ENCODE data around the gene UBN1. TPM values are rescaled to one million over a fixed set of nuclear protein-coding genes. Genes with fewer than 3 reads are reported as not detected.

UBN1 gene
- total RNA-seq (2016; rRNA removed; fragmentation: Illumina TruSeq; extraction: Trizol) = 19.4 and 23.5 TPM in 2 replicates
- 3.2 and 3.4 TPM in 2 replicates for total RNA-seq (2016; cell fraction: cytosol; rRNA removed; fragmentation: Illumina TruSeq; extraction: Trizol; ENCODE audit: low read depth)
- 16.5 and 23.4 TPM in 2 replicates for total RNA-seq (2016; cell fraction: insoluble cytoplasmic fraction; rRNA removed; fragmentation: Illumina TruSeq; extraction: Trizol)
- total RNA-seq (2016; cell fraction: membrane; rRNA removed; fragmentation: Illumina TruSeq; extraction: Trizol) = 7.7 and 8.3 TPM in 2 replicates
- 21.8 and 22.1 TPM in 2 replicates for total RNA-seq (2016; cell fraction: nucleus; rRNA removed; fragmentation: Illumina TruSeq; extraction: Trizol)
- polyA plus RNA-seq (2011; rRNA removed) = 10.6 TPM in 2 replicates
- 6.2 and 7.7 TPM in 2 replicates for polyA plus RNA-seq (2011; cell fraction: cytosol; rRNA removed)
- polyA plus RNA-seq (2011; cell fraction: nucleus; rRNA removed) = 31.3 and 37.9 TPM in 2 replicates
- polyA plus RNA-seq (2012) = 12.1 and 15.1 TPM in 2 replicates
- polyA plus RNA-seq (2016; cell fraction: cytosol; fragmentation: Illumina TruSeq; extraction: Trizol; ENCODE audit: low read depth) = 0.95 and 1.1 TPM in 2 replicates
- 13.1 and 16.1 TPM in 2 replicates for polyA plus RNA-seq (2016; cell fraction: insoluble cytoplasmic fraction; fragmentation: Illumina TruSeq; extraction: Trizol; ENCODE audit: low read depth)
- polyA plus RNA-seq (2016; cell fraction: membrane; fragmentation: Illumina TruSeq; extraction: Trizol; ENCODE audit: low read depth) = 2.9 and 3.3 TPM in 2 replicates
- polyA plus RNA-seq (2016; cell fraction: nucleus; fragmentation: Illumina TruSeq; extraction: Trizol; ENCODE audit: insufficient read depth, low read depth) = 28.3 and 29.1 TPM in 2 replicates
- polyA minus RNA-seq (2011; rRNA and poly(A)+ RNA removed; ENCODE audit: low replicate concordance) = 31.7 and 41.5 TPM in 2 replicates
- 9.0 and 10.1 TPM in 2 replicates for polyA minus RNA-seq (2011; cell fraction: cytosol; rRNA and poly(A)+ RNA removed)
- 20.9 and 24.1 TPM in 2 replicates for polyA minus RNA-seq (2011; cell fraction: nucleus; rRNA and poly(A)+ RNA removed)
- Bru-seq, nascent RNA = percentile 77 among the genes with signal in this experiment
- BruChase-seq, experiment 1, labeled RNA remaining after a 6-hour chase = percentile 88 among the genes with signal in this experiment
- BruChase-seq, experiment 2, labeled RNA remaining after a 2-hour chase = percentile 86 among the genes with signal in this experiment
- long read RNA-seq, experiment 1, partial matches to known transcripts = 14 of 18 reads
- long read RNA-seq, experiment 1, other reads (novel, unspliced or antisense) = 4 of 18 reads
- long read RNA-seq, experiment 2, full-length matches to known transcripts = 2 of 36 reads
- long read RNA-seq, experiment 2, partial matches to known transcripts = 19 of 36 reads
- long read RNA-seq, experiment 2, other reads (novel, unspliced or antisense) = 15 of 36 reads

DNA sequence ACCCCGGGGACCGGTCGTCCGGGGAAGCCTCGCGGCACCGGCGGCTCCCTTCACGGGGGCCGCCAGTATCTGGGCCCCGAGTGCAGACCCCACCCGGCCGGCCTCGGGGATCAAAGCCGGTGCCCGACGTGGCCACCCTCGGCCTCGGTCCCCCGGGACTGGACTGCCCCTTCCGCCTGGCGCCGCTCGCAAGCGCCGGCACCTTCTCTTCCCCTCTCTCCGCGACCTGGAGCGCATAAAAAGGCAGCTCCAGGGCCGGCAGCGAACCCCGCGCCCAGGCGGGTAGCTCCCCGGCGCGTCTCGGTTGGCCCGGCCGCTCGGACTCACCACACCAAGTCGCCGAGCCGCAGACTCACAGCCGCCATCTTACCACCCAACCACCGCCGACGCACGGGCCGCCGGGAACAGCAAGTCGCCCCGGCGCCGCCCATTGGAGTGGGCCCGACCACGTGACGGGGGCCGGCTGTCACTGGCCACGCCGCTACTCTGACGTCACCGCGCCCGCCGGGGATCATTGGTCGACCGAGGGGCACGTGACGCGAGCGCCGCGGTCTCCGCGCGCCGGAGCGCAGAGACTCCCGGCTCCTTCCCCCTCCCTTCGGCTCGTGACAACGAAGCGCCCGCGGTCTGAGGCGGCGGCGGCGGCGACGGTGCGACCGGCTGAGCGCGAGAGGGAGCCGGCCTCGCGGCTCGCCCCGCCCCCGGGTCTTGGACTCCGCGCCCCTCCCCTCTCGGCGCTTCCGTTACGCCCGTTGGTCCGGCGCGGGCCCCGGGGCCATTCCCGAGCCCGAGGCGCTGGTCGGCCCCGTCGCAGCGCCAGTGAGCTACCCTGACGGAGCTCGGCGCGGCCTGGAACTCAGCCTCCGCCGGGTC is at the start of gene UBN1, which contains the start of gene GLYR1:
Gene UBN1, plus strand, starts transcription at position 581 of the 873 bp plus-strand sequence. CDS start 5,437 bp downstream, outside the sequence.
Gene GLYR1, minus strand, starts transcription at position 388 of the 873 bp plus-strand sequence. Its CDS starts 23 bp downstream, at position 365.
- Histone ChIP-seq H3K9me3 (ENCODE audit: low read length) (no peaks in the 10 kb centered on the region), H3K27ac (ENCODE audit: extremely low read length, insufficient read depth, low read length) (peak within 1 kb of the TSS; percentile 95), H3K4me2 (ENCODE audit: low read depth, low read length) (peak within 1 kb of the TSS; percentile 98), H3K79me2 (ENCODE audit: insufficient read depth, low read length) (peaks cover 74% of the 10 kb centered on the region), H3K36me3 (replicated peaks in 1 of 2; ENCODE audit: control insufficient read depth in 1 of 2, insufficient read depth in 2 of 2, low read length in 2 of 2) (peaks cover 2 to 25% of the 10 kb centered on the region in 2 experiments; a peak in 3 of 5 replicates), H3K4me3 (replicated peaks in 1 of 3; ENCODE audit: insufficient read depth in 1 of 3, low read depth in 2 of 3, low read length in 3 of 3) (peak within 1 kb of the TSS; percentile 88 to 98 (median 94)), H3K9ac (ENCODE audit: insufficient read depth, low read depth, low read length) (peak within 1 kb of the TSS; percentile 97), H2AFZ (ENCODE audit: low read length) (no peak within 1 kb of the TSS), H3K27me3 (ENCODE audit: control insufficient read depth in 1 of 2, insufficient read depth in 2 of 2, low read length in 2 of 2) (peaks cover 0 to 4% of the 10 kb centered on the region in 2 experiments; a peak in 1 of 5 replicates), H4K20me1 (ENCODE audit: insufficient read depth, low read length) (peaks cover 45% of the 10 kb centered on the region), H3K4me1 (ENCODE audit: insufficient read depth, low read length) (peaks cover 52% of the 10 kb centered on the region)
- intact Hi-C loops (cut with micrococcal nuclease; ENCODE audit: unreplicated experiment) (no loop called here), in situ Hi-C loops (cut with HindIII; ENCODE audit: extremely low pct_ligation_motif_present, low pct_unique_long_range_greater_than_20kb) (loop anchor here (5.0 kb wide), 1 partner anchor 110 kb away; the partner anchor contains the start of gene SEC14L5)
- BruUV-seq (replicated peaks) = no TSS peak
- DNase-seq (ENCODE audit: low spot score) (peak; percentile 92), ATAC-seq (peak; percentile 91), FAIRE-seq (no peak)
- WGBS (ENCODE audit: low lambda C conversion rate) = 3% methylated on average over 24 of the region's 126 CpGs
- ChIA-PET CTCF (ENCODE audit: low intra/inter-chr PET ratio, low total read pairs) (interaction anchor here (1.3 kb wide), 1 partner anchor 109 kb away, joined by 3 read pairs; no protein-coding TSS in a partner anchor), POLR2A (interaction anchor here (0.6 to 3.9 kb wide), 11 partner anchors 17 to 113 kb away, joined by 3 to 13 read pairs (median 3); partner anchors contain the start of genes ANKS3, DNAAF8, ROGDI and SEC14L5)
- peak; percentile 83; the same call in 1 of the 2 replicates for TF ChIP-seq TGIF2 (CRISPR knock-in tag; IDR thresholded peaks at IDR 0.05)
- TF ChIP-seq ZBTB38 (CRISPR knock-in tag; IDR thresholded peaks at IDR 0.05) = 0 out of 2 replicates have a peak, but pooled peaks have one; percentile 46
- no peak for TF ChIP-seq PRMT3 (CRISPR knock-in tag; IDR thresholded peaks at IDR 0.05; ENCODE audit: borderline replicate concordance, low read depth)
- TF ChIP-seq RBFOX2 (IDR thresholded peaks at IDR 0.05; ENCODE audit: low read depth, low read length) = peak; percentile 90
- peak; percentile 60 for TF ChIP-seq DR1 (CRISPR knock-in tag; IDR thresholded peaks at IDR 0.05)
- TF ChIP-seq HCFC1 (IDR thresholded peaks at IDR 0.05; ENCODE audit: low read depth, low read length) = 0 out of 2 replicates have a peak, but pooled peaks have one; percentile 26
- peak; percentile 47; the same call in 1 of the 2 replicates for TF ChIP-seq FOSL2 (CRISPR knock-in tag; IDR thresholded peaks at IDR 0.05)
- TF ChIP-seq, protein P1, sequence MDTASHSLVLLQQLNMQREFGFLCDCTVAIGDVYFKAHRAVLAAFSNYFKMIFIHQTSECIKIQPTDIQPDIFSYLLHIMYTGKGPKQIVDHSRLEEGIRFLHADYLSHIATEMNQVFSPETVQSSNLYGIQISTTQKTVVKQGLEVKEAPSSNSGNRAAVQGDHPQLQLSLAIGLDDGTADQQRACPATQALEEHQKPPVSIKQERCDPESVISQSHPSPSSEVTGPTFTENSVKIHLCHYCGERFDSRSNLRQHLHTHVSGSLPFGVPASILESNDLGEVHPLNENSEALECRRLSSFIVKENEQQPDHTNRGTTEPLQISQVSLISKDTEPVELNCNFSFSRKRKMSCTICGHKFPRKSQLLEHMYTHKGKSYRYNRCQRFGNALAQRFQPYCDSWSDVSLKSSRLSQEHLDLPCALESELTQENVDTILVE (CRISPR knock-in tag; IDR thresholded peaks at IDR 0.05) = peak; percentile 98; the same call in 1 of the 2 replicates
- peak; percentile 45 to 62; a peak in 3 of 4 replicates for TF ChIP-seq HMGXB4 (CRISPR knock-in tag; IDR thresholded peaks at IDR 0.05; ENCODE audit: borderline replicate concordance in 1 of 2, low read depth in 1 of 2)
- peak; percentile 39; the same call in 1 of the 2 replicates for TF ChIP-seq HOXA5 (CRISPR knock-in tag; IDR thresholded peaks at IDR 0.05)
- TF ChIP-seq MZF1 (CRISPR knock-in tag; IDR thresholded peaks at IDR 0.05; ENCODE audit: borderline replicate concordance) = no peak
- peak; percentile 37; the same call in 1 of the 2 replicates for TF ChIP-seq JUN (CRISPR knock-in tag; IDR thresholded peaks at IDR 0.05)
- TF ChIP-seq MXD1 (CRISPR knock-in tag; IDR thresholded peaks at IDR 0.05) = peak; percentile 68; the same call in 1 of the 2 replicates

Data from HepG2 (cell line).